GM19240 (cell line): ENCODE results near the gene STIP1.
A peak's percentile ranks its signal among the peaks of the same experiment; 100 is the strongest.

Source experiments
- DNase-seq: peaks from one replicate; pipeline ENCODE4 v3.0.0; 2011; ENCODE audit warnings: low spot score; ENCODE audit not compliant: insufficient read length

The STIP1 gene

DNA sequence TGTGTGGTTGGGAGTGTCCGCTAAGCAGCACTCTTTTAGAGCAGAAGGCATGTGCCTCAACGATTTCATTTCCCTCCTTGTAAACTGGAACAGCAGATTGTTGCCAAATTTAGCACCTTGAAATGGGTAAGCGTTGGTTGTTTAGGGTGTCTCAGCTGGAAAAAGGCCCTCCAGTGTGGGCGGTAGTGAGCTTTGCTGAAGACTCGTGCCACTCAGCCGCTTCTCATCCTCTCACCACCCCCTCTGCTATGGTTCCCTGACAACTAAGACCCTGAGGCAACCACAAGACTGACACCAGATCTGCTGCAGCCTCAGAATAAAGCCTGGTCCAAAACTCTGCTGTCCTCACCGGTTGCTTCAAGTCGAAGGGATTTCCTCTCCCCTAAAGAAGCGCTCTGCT lies 10.7 kb downstream of the STIP1 start:
- DNase-seq: no peak

DNA sequence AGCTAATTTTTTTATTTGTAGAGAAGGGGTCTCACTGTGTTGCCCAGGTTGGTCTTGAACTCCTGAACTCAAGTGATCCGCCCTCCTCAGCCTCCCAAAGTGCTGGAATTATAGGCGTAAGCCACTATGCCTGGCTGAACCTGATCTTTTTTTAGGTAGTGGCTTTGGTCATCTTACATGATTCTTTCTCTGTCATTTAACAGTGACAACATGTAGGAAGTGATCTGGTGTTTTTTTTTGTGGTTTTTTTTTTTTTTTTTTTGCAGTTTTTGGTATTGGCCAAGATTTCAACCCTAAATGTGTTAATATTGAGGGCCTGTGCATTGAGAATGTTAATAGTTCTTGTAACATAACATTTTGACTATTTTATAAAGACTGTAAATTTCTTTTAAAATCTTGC lies 12.5 kb downstream of the STIP1 start:
- no peak for DNase-seq

DNA sequence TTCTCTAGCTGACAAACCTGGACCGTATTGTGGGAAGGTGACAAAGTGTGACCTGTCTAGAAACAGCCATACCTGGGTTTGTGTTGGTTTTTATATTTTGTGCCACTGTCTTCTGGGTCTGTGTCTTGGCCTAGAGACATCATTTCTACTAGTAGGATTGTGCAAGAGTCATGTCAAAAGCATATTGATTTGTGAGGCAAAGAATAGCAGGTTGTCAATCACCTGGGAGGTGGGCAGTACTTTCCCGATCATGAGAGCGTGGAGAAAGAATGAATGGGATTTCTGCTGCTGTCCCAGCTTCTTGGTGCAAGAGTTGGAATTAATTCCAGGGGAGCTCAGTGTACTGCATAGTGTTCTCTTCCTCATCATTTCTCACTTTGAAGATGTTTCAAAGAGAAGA lies 15.6 kb downstream of the STIP1 start:
- no peak for DNase-seq

DNA sequence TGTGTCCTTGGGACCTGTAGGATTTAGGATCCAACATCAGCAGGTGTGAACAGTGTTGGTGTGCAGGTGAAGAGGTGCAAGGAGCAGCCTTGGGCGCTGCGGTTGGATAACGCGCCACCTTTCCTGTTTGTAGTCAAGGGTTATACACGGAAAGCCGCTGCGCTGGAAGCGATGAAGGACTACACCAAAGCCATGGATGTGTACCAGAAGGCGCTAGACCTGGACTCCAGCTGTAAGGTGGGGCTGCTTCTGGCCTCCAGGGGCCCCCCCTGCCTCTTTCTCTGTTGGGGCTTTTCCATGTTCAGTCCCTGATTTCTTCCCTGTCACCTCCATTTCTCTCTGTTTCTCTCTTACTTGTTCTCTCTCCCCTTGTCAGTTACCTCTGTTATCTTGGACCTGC lies 17.0 kb downstream of the STIP1 start:
- DNase-seq: no peak

DNA sequence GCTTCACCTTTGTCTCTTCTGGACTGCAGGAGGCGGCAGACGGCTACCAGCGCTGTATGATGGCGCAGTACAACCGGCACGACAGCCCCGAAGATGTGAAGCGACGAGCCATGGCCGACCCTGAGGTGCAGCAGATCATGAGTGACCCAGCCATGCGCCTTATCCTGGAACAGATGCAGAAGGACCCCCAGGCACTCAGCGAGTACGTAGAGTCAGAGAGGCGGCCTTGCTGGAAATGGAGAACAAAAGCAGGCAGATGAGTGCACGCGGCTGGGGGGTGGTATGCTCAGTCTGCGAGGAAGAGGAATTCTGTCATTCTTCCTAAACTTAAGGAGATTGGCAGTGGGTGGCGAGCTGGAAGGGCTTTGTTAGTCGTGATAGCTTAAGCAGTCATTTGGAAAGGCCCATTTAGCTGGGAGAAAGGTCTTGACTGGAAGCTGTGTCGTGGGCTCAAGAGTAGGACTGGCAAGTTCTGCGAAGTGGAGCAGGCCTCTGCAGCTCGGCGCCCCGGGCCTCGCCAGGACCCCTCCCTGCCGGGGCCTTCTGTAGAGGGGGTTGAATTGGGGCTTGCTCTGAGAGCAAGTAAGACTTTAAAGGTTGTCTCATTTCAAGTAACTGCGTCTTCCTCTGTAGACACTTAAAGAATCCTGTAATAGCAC lies 17.6 kb downstream of the STIP1 start:
- no peak for DNase-seq

DNA sequence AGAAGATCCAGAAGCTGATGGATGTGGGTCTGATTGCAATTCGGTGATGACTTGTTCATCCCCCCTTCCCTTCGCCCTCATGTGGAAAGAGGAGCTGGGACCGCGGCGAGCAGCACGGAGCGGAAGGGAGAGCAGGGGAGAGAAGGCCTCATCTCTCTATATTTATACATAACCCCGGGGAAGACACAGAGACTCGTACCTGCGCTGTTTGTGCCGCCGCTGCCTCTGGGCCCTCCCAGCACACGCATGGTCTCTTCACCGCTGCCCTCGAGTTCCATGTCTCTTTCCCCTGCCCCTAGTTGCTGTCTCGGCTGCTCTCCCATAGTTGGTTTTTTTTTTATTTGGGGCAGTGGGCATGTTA lies 18.1 kb downstream of the STIP1 start:
- no peak for DNase-seq

DNA sequence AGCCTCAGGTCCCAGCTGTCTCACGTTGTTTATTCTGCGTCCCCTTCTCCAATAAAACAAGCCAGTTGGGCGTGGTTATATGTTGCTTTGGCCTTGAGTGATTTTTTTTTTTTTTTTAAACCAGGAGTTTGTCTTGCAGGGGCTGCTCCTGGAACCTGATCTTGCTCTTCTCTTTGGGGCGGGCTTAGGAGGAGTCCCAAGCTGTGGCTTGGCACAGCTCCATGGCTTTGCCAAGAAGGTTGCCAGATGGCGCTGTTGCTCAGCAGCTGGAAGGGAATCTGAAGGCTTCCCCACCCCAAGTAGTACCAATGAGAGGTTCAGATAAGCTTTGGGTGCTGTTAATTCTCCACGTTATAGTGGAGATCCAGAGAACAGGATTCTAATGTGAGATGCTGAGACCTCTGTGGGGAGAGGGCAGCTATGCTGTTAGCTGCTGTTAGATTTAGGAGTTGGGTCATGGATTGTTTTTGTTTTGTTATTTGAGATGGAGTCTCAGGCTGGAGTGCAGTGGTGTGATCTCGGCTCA lies 18.6 kb downstream of the STIP1 start:
- no peak for DNase-seq

DNA sequence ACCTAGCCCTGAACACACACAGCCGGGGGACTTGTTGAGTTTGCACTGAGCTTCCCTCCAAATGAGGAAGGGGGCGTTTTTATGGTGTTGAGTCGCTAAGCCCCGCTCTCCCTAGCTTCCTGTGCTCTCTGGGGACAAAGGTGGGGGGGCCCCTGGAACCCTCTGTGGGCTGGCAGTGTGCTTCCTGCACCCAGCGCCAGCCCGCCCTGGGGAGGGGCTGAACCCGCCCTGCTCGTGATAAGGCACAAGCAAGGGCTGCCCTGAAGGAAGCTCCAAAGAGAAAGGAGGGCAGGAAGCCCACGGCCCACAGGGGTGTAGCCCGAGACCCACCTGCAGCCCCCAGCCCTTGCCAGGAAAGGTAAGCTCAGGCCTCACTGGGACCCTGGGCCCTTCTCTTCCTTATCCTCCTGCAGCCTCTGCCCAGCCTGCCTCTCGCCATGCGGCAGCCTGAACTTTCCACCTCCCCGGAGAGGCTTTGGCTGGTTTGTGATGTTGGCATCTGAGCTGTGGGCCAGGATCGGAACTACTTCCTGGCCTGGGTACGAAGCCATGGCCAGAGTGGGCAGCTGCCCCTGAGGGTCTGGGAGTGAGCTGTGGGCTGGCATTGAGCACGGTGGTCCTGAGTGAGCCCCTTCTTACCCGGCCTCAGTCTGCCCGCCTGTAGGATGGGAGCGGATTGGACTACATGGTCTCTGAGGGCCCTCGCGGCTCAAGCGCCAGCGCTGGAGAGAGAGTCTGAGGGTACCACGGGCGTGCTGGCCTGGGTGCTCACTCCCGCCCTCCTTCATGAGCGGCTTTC lies 20.7 kb downstream of the STIP1 start, which contains the start of gene FERMT3:
Gene FERMT3, plus strand, starts transcription at position 265 of the 799 bp plus-strand sequence. CDS start 644 bp downstream, outside the sequence.
- DNase-seq: no peak

DNA sequence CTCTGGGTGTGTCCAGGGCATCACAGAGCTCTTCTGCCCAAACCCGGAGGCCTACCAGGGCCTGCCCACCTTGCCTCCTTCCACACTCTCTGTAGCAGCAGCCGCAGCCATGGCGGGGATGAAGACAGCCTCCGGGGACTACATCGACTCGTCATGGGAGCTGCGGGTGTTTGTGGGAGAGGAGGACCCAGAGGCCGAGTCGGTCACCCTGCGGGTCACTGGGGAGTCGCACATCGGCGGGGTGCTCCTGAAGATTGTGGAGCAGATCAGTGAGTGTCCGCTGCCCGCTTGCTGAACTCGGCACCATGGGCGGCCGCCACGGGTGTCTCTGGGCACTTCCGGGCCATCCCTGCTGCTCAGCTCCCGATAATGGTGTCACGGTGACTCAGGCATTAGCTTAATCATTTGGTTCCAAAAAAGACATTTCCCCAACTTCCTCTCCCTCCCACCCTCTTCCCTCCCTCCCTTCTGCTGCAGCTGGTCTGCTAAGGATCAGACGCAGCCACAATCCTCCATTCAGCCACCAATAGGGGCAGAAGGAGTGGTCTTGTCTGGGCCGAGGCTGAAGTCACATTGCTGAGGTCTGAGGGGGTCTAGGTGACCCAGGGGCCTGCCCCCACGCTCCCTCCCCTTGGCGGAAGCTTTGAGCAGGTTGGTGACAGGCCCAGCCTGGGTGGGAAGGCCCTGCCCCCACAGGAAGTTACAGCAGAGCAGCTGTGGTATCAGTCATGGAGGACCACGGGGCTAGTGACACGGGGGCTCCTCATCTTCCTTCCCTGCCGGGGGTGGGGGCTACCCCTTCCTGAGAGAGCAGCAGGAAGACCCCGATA lies 21.5 kb downstream of the STIP1 start:
- peak; percentile 95 for DNase-seq

DNA sequence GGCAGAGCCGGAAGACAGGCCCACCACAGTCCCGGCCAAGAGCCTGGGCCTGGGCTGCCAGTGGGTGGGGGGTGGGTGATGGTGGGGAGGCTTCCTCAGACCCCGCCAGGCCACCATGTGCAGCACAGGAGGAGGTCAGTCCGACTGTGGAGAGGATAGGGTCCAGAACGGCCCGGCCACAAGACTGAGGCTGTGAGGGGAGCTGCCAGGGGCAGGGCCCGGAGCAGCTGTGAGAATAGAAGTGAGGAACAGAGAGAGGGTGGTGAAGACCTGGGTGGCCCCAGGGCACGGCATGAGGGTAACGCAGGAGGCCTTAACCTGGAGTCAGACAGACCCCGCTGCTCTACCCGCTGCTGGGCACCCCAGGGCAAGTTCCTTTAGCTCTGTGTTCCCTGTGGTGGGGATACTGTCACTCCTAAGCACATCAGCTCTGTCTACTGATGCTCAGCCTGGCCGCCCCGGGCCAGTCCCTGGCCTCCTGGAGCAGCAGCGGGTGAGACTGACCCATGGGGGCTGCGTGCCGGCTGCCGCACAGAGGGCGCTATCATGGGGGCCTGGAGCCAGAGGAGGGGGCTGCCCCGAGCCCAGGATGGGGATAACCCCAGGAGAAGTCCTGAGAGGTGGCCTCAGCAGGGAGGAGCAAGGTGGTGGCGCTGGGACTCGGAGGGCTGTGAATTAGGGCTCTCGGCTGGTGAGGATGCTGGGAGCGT lies 22.3 kb downstream of the STIP1 start:
- no peak for DNase-seq

DNA sequence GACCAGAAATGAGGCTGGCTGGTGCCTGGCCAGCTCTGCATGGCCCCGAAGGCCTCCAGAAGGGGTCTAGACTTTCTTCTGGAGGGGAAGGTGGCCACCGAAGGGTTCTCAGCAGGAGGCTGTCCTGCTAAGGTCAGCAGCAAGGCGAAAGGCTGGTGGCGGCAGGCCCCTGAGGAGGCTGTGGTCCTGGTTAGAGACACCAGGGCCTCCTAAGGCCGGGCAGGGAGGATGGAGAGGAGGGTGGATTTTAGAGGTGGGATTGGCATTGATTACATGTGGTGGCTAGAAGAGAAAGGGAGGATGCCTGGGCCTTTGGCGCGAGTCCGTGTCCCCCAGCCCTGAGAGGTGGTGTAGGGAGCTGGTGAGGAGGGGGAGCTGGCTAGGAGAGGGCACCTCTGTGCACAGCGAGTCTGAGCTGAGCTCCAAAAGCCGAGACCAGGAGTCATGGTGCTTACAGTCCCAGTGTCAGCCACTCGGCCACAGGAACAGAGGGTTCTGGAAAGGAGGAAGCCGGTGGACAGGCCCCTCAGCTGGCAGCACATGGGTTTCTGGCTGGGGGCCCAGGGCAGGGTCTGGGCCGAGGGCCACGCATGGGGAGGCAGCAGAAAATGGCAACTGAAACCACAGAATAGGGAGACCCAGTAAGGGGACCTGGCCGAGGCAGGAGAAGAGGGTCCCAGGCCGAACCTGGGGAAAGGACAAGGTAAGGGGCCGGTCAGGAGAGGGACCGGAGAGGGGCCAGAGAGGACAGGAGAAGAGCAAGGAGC lies 23.0 kb downstream of the STIP1 start:
- no peak for DNase-seq

DNA sequence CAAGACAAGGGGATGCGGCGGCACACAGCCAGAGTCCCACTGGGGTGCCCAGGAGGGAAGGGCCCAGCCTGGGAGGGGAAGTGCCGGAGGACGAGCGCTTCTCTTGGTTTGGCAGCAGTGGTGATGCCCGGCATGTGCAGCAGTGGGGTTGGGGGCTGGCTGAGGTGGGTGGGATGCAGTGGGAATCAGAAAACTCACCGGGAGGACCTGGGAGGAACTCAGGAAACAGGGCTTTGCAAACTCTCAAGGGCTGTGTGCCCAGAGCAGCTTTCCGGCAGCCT lies 23.5 kb downstream of the STIP1 start:
- no peak for DNase-seq

DNA sequence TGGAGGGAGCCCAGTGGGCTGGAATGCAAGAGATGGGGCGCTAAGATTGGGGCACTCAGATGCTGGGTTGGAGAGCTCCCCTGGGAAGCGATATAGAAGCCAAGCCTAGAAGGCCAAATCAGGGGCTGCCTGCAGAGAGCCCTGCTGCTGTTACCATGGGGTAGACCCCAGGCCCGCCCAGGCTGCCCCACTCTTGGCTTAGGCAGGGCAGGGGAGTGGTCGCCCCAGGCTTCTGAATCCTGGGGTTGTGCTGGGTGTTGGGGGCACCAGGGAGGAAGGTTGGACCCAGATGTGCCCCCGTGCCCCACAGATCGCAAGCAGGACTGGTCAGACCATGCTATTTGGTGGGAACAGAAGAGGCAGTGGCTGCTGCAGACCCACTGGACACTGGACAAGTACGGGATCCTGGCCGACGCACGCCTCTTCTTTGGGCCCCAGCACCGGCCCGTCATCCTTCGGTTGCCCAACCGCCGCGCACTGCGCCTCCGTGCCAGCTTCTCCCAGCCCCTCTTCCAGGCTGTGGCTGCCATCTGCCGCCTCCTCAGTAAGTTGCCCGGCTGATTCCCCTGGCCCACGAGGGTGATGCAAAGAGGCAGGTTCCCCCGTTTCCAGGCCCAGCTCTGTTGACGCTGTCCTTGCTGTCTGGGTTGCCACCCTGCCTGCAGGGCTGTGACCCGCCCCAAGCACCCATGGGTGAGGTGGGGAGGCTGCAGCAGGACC lies 24.5 kb downstream of the STIP1 start:
- no peak for DNase-seq

DNA sequence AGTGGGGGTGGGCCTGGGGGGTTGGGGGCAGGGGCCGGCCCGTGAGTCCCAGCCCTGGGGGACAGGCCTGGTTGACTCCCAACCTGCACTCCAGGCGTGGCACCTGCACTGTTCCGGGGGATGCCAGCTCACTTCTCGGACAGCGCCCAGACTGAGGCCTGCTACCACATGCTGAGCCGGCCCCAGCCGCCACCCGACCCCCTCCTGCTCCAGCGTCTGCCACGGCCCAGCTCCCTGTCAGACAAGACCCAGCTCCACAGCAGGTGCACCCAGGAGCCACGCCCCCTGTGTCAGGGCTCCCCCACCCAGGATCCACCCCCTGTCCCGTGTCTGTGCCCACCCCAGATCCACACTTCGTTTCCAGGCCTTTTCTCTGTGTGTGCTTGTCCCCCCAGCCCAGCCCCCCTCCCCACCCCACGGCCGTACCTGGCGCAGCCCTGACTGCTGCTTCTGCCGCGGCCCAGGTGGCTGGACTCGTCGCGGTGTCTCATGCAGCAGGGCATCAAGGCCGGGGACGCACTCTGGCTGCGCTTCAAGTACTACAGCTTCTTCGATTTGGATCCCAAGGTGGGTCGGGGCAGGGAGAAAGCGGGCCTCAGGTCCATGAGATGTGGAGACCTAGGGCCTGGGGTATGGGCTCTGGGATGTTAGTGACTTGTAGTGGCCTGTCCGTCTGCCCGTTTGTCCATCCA lies 25.4 kb downstream of the STIP1 start:
- DNase-seq: no peak

DNA sequence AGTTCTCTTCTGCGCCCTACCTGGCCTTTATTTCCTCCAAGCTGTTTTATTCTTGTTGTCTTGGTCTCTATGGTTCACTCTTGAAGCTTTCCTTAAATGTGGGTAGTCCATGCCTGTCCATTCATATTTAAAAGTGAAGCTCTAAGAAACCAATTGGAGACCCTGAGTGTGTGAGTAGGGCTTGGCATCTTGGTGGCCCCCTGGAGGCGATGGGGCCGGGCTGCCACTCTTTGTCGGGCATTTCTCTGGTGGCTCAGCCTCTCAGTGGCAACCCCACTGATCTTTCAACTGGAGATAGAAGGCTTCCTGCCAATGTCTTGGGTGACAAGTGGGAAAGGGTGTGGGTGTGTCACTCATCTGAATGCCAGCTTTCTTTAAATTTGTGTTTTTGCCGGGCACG lies 30.9 kb downstream of the STIP1 start:
- DNase-seq: no peak

DNA sequence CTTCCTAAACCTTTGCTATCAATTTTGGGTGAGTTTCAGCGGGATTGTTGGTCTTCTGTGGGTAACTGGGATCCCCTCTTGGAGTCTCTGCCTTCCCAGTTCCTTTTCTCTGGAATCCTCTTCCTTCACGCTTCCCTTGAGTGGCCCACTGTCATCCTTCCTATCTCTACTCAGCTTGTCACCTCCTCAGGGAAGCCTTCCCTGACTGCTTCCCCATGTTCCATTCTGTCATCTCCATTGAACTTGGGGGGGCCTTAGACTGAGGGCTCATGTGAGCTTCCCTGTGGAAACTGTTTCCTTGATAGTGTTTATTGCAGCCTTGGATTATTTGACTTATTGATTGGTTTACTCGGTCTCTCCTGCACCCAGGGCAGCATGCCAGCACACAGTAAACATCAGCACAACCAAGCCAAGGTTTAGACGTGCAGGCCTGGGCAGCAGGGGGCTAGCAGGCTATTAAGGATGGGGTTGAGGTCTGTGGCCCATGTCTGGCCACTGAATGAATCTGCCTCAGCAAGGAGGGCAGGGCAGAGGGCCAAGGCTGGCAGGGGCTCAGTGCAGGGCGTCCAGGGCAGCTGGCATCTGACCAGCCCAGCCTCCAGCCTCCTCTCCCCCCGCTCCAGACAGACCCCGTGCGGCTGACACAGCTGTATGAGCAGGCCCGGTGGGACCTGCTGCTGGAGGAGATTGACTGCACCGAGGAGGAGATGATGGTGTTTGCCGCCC lies 32.8 kb downstream of the STIP1 start:
- no peak for DNase-seq

DNA sequence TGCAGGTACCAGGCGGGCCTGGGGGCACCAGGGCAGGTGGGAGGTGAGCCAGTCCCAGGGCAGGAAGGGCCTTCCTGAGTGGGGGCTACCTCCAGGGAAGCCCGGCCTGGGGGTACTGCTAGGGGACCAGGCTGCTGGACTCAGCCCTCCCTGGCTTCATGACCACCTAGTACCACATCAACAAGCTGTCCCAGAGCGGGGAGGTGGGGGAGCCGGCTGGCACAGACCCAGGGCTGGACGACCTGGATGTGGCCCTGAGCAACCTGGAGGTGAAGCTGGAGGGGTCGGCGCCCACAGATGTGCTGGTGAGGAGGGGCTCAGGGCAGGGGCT lies 33.3 kb downstream of the STIP1 start:
- DNase-seq: no peak

DNA sequence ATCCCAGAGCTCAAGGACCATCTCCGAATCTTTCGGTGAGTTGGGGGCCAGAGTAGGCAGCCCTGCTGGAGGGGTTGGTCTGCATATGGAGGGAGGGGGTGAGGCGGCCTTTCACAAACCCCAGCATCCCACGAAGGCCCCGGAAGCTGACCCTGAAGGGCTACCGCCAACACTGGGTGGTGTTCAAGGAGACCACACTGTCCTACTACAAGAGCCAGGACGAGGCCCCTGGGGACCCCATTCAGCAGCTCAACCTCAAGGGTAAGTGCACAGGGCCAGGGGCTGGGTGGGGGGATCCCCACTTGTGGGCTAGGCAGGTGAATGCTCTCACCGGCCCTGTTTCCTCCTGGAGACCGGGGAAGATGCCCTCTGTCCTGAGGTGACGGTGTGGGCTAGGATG lies 33.8 kb downstream of the STIP1 start:
- no peak for DNase-seq

DNA sequence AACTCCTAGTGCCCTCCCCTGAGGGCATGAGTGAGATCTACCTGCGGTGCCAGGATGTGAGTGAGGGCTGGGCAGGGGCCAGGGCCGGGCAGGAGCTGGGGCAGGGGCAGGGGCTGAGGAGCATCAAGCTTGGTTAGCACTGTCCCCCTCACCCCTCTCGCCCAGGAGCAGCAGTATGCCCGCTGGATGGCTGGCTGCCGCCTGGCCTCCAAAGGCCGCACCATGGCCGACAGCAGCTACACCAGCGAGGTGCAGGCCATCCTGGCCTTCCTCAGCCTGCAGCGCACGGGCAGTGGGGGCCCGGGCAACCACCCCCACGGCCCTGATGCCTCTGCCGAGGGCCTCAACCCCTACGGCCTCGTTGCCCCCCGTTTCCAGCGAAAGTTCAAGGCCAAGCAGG lies 34.3 kb downstream of the STIP1 start:
- DNase-seq: no peak
